Measurements from ENCODE around the gene NDUFA8.
"Not testable (repeated sequence)": the region's sequence is repeated elsewhere in the genome, so short reads cannot be mapped to it uniquely, and the experiment has no call there.

NDUFA8 gene

DNA sequence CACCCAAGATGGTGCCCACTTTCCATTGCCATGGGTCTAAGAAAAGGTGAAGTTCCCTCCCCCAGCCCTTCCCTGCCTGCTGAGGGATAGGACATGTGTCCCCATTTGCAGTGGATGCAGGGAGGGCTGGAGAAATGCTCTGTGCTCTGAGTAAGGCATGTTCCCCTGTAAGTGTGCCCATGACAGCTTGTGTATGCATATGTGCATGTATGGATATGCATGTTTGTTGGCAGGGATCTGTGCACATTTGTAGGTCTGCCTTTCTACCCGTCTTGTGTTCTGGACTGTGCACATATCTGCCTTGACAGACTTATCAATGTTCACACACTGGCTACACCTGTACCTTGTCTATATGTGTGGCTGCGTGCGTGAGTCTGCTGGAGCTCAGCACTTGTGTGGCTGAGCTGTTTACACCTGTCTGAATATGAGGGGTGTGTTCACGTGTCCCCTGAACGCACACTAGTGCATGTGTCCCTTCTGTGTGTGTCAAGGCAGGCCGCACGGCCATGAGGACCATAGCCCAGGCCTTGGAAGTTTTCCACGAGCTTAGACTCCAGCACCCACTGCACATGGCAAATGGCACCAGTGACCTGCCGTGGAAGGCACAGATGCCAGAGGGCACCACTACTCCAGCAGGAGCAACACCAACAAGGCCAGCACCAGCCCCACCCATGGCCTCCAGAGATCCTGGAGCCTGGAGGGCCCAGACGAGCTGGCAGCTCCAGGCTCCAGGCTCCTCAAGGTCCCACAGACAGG, 39.1 kb downstream of the NDUFA8 start:
- DNase-seq (ENCODE audit: low read depth): no peak

DNA sequence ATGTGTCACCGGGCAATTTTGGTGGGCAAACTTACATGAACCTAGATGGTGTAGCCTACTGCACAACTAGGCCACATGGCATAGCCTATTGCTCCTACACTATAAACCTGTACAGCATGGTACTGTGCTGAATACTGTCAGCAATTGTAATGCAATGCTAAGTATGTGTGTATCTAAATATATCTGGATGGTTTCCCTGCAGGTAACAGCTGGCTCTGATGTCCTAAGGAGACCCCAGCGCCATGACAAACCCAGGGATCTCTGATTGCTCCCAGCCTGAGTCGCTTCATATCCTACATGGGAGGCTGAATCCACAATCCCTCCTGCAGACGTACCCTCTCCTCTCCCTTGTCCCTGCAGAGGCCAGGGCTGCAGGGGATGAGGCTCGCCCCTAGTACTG, 39.9 kb downstream of the NDUFA8 start:
- DNase-seq (ENCODE audit: low read depth): no peak

DNA sequence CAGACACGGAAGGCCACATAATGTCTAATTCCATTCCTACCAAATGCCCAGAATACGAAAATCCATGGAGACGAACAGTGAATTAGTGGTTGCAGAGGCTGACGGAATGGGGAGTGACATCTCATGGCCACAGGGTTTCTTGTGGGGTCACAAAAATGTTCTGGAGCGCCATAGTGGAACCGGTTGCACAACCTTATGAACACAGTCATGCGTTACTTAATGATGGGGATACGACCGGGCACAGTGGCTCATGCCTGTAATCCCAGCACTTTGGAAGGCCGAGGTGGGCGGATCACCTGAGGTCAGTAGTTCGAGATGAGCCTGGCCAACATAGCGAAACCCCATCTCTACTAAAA, 40.4 kb downstream of the NDUFA8 start:
- no peak for DNase-seq (ENCODE audit: low read depth)

DNA sequence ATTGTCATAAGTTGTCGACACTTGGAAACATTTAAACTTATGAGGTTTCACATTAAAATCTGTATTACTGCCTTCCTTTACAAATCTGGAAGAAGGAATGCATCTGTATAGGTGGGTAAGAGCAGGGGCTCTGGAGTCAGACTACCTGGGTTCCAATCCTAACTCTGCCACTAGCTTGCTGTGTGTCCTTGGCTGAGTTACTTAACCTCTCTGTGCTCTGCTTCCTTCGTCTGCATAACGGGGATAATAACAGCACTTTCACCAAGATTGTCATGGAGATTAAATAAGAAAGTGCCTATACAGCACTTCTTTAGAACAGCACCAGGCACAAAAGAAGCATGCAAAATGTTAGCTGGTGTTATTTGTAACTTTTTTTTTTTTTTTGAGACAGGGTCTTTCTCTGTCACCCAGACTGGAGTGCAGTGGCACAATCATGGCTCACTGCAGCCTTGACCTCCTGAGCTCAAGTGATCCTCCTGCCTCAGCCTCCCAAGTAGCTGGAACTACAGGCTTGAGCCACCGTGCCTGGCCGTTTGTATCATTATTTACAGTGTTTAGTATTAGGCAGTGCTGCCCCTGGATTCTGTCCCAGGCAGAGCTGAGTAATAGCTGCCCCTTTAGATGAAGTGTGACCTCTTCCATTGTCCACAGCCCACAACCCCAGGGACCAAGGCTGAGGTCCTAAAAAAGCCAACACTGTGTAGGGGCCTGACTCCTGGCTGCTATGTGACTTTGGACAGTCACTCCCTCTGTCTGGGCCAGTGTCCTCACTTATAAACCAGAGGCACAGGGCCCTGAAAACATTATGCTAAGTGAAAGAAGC, 41.0 kb downstream of the NDUFA8 start:
- DNase-seq (ENCODE audit: low read depth): no peak

DNA sequence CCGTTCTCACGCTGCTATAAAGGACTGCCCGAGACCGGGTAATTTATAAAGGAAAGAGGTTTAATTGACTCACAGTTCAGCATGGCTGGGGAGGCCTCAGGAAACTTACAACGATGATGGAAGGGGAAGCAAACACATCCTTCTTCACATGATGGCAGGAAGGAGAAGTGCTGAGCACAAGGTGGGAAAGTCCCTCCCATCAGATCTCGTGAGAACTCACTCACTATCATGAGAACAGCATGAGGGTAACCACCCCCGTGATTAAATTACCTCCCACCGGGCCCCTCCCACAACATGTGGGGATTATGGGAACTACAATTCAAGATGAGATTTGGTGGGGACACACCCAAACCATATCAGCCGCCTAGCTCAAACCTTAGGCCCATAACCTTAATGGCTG, 42.3 kb downstream of the NDUFA8 start:
- DNase-seq (ENCODE audit: low read depth): not testable (repeated sequence)

DNA sequence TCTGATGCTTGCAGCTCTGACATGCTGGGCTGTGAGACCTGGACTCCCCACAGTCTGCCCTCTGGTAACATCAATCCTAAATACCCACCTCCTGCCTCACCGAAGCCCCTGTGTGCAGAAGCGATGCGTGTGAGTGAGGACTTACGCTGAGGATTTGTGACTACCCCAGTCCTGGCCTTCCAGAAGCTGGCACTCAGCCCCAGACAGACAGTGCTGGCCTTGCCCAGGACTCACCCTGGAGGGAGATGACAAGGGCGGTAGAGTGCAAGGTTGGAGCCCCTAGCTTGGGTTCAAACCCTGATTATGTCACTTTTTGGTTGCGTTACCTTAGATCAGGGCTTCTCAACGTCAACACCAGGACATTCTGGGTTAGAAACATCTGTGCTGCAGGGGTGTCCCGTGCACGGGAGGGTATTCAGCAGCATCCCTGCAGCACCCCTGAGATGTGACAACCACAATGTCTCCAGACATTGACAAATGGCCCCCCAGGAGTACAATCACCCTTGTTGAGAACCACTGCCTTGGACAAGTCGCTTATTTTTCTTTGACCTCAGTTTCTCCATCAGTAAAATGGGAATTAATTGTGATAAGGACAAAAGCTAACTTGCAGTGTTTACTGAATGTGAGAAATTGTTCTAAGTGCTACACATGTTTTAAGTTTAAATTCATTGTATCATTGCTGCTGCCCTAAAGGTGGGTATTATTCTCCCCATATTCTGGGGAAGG, 43.0 kb downstream of the NDUFA8 start:
- DNase-seq (ENCODE audit: low read depth): no peak

DNA sequence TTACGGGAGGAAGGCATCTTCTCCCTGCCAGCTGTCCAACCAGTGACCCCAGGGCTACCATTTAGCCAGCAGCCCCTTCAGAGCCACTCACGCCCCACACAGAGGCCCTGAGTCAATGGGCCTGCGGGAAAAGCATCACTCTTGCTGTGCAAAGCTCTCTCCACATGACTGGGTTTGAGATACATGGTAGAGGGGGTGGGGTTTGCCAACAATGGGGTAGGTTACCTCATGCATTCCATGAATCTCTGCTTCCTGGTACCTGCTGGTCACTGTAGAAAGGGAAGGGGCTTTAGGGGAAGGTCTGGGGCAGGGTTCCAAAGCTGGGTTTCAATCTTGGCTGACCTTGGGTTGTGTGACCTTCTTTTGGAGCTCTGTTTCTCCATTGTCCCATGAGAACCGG, 43.5 kb downstream of the NDUFA8 start:
- DNase-seq (ENCODE audit: low read depth): no peak

DNA sequence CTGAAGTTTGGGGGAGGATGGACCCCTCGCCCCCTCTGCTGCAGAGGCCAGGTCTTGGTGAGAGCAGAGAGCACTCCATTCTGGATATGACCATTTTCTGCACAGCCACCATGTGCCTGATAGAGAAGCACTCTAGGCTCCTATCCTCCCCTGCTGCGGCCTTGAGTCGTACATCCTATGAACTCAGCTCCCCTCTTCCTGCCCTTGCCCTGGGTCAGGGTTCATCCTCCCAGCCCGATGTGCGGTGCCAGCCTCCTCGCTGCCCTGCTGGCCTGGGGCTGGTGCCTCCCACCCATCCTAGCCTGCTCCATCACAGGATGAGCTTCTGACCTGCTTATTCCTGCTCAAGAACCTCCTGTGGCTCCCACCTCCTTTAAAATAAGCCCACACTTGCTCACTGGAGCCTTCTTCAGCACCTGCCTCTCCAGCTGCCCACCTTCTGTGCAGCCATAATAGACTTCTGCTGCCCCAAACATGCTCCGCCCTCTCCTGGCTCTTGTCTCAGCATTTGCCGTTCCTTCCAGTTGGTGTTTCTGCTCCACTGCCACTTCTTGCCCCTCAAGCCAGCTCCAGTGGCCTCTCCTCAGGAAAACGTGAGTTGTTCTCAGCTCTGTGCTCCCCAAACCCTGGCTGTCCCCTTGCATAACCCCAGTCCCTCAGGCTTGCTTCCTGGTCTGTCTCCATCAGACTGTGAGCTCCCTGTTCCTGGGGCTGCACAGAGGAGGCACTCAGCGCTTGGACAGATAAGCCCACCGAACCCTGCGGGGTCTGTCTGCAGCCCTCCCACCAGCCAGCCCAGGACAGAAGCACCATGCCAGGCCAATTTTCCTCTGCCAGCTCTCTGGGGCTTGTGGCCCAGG, 44.2 kb downstream of the NDUFA8 start:
- DNase-seq (ENCODE audit: low read depth): no peak

DNA sequence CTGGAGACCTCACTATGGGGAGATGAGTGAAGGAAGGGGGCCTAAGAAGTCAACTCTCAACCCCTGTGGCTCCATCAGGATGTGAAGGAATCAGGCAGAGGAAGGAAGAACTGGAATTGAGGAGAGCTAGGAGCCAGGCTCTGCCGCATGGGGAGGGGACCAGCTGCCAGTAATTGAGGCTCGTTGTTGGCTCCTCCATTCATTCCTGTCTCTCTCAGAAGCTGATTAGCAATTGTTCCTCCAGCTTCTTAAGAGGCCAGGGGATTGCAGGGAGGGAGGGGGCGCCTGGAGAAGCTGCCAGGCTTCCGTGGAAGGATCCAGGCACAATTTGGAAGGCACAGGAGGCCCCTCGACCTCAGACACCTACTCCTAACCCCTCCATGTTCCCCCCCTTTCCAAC, 46.0 kb downstream of the NDUFA8 start:
- DNase-seq (ENCODE audit: low read depth): no peak

DNA sequence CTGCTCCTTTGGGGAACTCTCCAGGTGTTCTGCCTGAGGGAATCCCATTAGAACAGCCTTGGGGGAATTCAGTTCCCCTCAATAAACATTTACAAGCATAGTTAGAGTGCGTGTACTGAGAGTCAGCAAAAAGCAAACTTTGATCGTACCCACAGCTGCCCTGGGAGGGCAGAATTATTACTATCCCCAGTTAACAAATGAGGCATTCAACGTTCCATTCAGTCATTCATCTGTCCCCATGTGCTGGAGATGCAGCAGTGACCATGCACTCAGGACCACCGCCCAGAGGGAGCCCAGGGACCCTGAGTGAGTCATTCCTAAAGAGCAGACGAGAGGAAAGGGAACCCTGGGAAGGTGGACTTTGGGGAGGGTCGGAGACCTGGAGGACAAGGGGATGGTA, 47.3 kb downstream of the NDUFA8 start:
- DNase-seq (ENCODE audit: low read depth): no peak

DNA sequence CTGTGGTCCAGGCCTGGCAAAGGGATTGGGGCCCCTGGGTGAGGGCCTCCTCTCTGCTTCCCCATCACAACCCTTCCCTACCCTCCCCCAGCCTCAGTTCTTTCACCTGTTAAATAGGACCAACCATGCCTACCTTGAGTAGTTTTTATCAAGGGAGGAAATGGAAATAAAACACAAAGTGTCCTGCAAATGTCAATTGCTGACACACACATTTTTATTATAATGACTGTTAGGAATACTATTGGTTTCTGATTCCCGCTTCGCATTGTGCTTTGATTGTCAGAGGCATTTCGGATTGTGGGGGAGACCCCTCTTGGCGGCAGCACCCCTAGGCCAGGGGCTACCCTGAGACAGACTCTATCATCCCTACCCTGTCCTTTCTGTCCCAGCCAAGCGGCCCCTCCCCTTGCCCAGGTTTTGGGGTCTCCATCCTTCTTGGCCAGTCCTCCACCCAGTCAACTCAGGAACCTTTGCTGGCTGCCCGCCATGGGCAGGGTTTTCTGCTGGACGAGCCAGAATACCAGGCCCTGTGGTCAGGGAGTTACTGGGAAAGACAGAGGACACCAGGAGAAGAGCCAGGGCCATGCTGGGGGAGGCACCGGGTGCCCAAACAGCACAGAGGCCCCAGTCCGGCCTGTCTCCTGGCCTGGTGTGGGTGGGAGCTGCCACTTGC, 48.0 kb downstream of the NDUFA8 start:
- DNase-seq (ENCODE audit: low read depth): no peak

DNA sequence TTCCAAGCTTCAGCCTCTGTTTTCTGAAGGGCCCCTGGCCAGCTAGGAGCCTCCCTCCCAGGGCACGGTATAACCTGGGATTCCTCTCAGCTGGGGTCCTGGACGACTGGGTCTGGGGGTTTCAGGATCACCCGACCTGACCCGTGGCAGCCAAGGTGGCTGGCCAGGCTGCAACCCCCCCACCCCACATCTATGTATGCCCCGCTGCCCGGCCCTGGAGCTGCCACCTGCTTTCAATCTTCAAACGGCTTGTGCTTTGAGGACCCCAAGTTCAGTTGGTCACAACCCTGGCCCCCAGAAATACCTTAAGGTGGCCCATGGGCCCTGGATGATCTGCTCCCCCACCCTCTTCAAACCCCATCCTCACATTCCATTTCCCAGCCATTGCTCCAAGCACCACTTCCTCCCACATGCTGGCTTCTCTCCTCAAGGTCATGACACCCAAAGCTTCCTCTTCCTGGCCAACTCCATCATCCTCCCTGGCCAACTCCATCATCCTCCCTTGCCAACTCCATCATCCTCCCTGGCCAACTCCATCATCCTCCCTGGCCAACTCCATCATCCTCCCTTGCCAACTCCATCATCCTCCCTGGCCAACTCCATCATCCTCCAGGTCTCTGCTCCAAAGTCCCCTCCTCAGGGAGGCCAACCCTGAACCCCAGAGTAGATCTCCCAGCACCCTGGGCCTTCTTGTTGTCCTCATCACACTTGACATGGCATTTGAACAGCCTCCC, 49.3 kb downstream of the NDUFA8 start:
- no peak for DNase-seq (ENCODE audit: low read depth)

DNA sequence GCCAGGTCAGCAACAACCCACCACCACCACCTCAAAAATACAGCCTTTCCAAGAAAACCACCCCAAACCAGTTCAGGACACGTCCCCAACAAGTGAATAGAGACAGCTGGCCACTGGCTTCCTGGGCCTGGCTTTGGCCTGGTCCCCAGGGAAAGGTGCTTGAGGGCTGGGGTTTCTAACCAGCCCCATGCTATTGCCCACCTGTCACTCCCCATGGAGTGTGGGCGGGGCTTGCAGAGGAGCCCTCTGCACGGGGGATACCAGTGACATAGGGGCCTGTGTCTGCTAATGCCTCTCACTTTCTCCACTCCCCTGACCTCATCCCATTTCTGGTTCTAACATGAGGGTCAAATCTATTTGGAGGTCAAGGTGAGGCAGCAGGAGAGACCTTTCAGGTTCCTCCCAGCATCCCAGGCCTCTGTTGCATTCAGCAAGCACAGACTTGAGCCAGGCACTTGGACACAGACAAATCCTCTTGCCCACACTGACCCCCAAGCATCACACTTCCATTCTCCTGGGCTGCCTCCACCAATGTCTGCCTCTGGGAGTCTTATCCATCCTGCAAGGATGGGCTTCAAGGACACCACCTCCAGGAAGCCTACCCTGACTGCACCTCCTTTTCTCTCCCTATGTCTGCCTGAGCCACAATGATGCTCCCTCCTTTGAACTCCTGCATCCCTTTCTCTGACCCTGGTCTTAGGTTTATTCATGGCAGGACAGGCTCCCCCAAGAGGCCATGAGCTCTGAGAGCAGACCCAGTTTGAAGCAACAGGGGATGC, 50.4 kb downstream of the NDUFA8 start:
- DNase-seq (ENCODE audit: low read depth): no peak

DNA sequence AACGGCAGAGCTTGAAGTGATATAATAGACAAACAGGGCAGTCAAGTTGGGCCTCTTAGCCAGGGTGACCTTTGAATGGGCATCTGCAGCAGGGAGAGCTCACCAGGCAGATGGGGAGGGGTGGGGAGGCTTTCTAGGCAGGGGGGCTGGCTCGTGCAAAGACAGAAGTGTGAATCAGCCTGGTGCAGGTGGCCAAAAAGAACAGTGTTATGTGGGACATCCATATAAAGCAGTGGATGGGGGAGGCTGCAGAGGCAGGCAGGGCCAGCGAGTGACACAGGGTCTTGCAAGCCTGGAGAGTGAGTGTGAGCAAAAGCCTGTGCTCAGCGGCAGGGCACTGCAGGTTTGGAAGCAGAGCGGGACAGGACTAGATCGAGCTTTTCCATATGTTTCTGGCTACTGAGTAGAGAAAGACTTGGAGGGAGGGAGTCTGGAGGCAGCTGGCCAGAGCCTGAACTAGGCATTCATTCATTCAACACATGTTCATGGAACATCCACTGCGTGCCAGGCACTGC, 52.2 kb downstream of the NDUFA8 start:
- no peak for DNase-seq (ENCODE audit: low read depth)

DNA sequence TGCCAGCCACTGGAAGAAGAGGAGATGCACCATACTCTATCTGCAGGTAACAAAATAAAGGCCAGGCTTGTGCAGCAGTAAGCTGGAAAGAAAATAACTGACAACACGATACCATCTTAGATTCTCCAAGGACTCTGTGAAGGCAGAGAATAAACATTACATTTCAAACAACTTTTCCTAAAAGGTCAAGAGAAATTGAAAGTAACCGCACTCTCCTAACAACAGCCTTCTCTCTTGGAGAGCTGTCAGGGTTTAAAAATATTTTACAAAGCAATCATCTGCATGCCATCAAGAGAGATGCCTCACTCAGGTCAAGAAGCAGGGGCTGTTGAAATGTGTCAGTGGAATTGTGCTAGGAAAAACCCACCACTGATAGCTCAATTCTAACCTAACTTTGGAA, 53.0 kb downstream of the NDUFA8 start:
- no peak for DNase-seq (ENCODE audit: low read depth)

DNA sequence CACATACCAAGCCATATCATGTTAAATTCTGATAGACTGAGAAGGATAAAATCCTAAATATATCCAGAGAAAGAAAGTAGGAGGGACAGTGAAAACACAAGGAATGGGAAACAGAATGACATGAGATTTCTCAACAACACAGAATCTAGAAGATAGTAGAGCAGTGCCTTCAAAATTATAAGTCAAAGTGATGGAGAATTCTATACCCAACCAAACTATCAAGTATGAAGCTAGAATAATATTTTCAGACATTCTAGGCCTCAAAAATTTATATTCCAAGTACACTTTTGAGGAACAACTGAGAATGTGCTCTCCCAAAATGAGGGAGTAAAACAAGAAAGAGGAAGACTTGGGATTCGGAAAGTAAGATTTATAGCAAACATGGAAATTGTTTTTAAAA, 55.6 kb downstream of the NDUFA8 start:
- no peak for DNase-seq (ENCODE audit: low read depth)

DNA sequence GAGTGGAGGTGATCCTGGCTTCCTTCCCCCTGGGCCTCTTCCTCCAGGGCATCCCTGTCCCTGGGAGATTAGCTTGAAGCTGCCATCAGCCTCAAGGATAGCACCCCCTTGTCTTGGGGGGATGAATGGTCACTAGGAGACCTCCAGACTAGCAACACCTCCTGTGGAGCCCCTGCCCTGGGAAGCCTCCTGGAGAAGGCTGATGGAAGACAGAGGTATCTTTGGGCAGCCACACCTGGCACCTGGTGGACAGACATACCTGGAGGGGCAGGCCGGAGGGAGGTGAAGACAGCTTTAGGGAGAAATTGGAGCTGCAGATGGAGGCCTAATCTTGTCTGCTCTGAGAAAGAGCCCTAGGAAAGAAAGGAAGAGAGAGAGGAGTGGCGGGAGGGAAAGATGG, 57.4 kb downstream of the NDUFA8 start:
- no peak for DNase-seq (ENCODE audit: low read depth)

DNA sequence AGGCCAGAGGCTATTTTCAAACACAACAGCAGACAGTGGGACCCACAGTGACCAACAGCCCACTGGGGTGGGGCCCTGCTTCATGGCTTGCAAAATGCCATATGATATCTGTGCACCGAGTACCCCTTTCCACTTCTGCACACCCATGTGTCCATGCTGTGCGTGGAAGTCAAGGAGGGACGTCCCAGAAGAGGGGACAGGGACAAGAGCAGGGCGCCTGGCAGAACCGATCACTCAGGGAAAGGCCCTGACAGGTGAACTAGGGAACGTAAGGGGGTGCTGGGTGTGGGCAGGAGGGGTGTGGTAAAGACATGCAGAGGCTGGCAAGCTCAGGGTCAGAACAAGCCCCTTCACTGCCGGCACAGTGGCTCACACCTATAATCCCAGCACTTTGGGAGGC, 58.8 kb downstream of the NDUFA8 start:
- DNase-seq (ENCODE audit: low read depth): no peak

DNA sequence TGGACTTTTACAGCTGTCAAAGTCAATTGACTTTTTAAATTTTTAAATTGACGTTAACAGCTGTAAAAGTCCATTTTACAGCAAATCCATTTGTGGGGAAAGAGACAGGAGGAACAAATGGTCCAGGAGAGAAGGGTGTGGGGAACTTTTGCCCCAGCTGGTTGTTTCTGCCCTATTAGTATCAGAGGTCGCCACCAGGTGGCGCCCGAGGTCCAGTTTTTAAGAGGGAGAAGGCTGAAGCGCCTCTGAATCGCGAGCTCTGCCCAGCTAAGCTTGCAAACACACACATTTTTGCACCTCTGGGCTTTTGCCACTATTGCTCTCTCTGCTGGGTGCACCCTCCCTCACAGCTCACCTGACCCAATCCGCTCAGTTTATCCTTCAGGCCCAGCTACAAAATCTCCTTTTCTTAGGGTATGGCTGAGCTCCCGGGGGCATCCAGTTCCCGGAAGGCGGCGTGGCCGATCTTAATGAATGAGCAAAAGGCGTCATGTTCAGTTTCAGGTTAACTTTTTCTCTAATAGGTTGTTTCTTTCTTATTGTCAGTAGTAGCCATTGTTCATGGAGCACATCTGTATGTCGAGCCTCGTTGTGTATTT, 60.2 kb downstream of the NDUFA8 start:
- DNase-seq (ENCODE audit: low read depth): peak; percentile 75
